Hematopoietic multipotent progenitor cell (in vitro differentiated cells): ENCODE results near the gene CHRNE. TPM values are rescaled to one million over a fixed set of nuclear protein-coding genes. Genes with fewer than 3 reads are reported as not detected.
"Not testable (repeated sequence)": the region's sequence is repeated elsewhere in the genome, so short reads cannot be mapped to it uniquely, and the experiment has no call there.

Source experiments
- DNase-seq, 3 donors: peaks; one replicate each; pipeline ENCODE4 v3.0.0-alpha.2; 2011 to 2015; ENCODE audit warnings: low read depth in 2 of 3, low spot score in 2 of 3
- total RNA-seq: library from RNA; depleted of rRNA; stranded (reverse); fragments of >200 nt; gene quantifications from one replicate; pipeline ENCODE4 v1.2.3, GENCODE V29; 2012

The CHRNE gene
- total RNA-seq, 1 donor: 5.4 TPM

- DNase-seq: peak; percentile 96 to 100 (median 99)
Observed at GRCh38 chr17:4939796-4940554, 37.1 kb upstream of the CHRNE start, which contains the start of the genes RNF167 and SLC25A11. TSS of gene RNF167 (plus strand) at chr17:4940268. CDS start at chr17:4940910, 642 bp downstream. TSS of gene SLC25A11 (minus strand) at chr17:4940046. CDS start at chr17:4939910, 136 bp downstream.

DNA sequence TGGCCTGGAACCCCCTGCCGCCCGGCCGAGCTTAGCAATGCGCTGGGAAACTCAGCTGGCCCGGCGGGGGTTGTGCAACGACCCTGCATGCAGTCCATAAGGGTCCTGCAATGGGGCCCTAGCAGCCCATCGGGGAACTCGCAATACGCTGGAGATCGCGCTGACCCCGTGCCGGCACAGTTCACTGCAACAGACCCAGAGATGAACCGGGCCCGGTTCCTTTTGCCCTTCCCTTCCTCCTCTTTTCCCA lies 36.6 kb upstream of the CHRNE start:
- DNase-seq: no peak

DNA sequence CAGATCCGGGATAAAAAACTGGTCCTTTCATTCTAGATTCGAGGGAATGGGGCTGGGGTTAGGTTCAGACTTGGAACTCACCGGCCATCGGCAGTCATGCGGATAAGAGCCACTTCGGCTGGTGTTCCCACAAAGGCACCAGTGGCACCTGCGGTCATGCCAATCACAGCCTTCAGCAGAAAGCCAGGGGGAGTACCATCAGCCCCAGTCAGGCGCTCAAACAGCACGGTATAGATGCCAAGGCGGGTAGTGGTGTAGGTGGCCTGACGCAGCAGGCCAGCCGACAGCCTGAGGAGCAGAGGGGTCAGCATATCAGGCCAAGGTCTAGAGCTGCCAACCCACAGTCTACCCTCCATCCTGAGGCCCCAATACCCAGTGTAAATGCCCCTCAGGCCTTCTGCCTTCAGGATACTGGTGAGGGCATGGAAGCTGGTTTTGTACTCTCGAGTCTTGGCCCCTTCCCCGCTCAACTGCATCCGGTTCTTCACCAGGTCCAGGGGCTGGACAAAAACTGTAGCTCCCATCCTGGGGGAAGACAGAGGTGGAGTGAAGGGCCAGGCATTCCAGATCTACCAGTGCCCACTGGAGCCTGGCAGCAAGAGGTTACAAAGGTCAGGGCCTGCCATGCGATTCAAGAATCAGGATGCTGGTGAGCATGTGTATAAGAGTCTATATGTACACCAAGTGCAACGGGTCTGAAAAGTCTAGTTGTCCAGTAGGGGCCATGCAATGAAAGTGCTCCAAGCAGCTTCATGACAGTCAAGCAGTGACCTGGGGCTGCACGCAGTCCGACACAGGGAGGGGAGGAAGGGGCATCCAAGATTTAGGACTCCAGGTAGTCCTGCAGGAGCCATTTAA lies 36.0 kb upstream of the CHRNE start:
- no peak for DNase-seq

- DNase-seq: no peak
Observed at GRCh38 chr17:4938069-4938491, 35.2 kb upstream of the CHRNE start.

DNA sequence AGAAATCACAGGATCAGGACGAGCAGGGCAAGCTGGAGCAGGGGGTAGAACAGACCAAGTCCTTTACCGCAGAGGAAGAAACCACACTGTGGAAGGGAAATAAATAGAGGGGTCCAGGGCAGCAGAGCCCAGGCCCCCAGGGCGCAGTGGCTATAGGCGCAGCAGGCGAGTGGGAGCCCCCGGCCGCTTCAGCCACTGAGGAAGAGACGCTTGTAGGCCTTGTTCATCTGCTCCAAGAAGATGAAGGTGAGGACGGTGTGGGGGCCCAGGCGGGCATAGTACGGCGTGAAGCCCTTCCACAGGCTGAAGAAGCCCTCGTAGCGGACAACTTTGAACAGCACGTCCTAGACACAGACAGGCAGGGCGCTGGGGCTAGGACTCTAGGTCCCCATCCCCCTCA lies 34.7 kb upstream of the CHRNE start:
- DNase-seq: no peak

- no peak for DNase-seq
Observed at GRCh38 chr17:4936436-4936835, 33.5 kb upstream of the CHRNE start.

DNA sequence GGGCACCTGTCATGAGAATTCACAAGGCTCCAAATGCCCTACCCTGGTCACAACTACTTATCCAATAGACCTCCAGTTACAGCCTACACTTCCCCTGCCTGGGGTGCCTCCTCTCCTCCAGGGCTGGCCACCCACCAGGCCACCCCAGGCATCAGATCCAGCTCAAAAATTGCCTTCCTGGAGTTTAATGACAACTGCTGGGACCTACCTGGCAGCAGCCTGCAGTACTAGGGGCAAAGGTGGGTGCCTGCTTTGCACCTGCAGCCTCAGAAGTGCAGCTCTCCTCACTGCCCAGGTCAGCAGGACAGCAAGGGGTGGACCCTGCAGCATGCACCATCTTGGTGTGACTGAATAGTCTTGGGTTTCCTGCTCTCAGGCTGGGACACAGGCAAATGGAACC lies 32.8 kb upstream of the CHRNE start:
- DNase-seq: no peak

DNA sequence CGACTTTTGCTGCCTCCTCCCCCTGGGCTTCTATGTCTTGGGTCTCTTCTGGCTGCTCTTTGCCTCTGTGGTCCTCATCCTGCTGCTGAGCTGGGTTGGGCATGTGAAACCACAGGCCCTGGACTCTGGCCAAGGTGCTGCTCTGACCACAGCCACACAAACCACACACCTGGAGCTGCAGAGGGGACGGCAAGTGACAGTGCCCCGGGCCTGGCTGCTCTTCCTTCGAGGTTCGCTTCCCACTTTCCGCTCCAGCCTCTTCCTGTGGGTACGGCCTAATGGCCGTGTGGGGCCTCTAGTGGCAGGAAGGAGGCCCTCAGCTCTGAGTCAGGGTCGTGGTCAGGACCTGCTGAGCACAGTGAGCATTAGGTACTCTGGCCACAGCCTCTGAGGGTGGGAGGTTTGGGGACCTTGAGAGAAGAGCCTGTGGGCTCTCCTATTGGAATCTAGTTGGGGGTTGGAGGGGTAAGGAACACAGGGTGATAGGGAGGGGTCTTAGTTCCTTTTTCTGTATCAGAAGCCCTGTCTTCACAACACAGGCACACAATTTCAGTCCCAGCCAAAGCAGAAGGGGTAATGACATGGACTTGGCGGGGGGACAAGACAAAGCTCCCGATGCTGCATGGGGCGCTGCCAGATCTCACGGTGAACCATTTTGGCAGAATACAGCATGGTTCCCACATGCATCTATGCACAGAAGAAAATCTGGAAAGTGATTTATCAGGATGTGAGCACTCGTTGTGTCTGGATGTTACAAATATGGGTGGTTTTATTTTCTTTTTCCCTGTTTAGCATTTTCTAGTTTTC lies 31.5 kb upstream of the CHRNE start:
- DNase-seq: peak in 2 of 3 donors; percentile 63 to 66

DNA sequence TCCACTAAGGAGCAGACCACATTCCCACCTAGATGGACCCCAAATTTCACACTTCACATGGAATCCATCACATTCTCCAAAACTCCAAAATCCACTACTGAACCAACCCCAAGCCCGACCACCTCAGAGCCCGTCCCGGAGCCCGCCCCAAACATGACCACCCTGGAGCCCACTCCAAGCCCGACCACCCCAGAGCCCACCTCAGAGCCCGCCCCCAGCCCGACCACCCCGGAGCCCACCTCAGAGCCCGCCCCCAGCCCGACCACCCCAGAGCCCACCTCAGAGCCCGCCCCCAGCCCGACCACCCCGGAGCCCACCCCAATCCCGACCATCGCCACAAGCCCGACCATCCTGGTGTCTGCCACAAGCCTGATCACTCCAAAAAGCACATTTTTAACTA lies 30.7 kb upstream of the CHRNE start:
- no peak for DNase-seq

DNA sequence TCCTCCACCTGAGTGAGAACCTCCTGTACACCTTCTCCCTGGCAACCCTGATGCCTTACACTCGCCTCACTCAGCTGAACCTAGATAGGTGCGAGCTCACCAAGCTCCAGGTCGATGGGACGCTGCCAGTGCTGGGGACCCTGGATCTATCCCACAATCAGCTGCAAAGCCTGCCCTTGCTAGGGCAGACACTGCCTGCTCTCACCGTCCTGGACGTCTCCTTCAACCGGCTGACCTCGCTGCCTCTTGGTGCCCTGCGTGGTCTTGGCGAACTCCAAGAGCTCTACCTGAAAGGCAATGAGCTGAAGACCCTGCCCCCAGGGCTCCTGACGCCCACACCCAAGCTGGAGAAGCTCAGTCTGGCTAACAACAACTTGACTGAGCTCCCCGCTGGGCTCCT lies 29.9 kb upstream of the CHRNE start:
- DNase-seq: no peak

GRCh38 chr17:4931963-4932362 lies 29.1 kb upstream of the CHRNE start, which contains the start of gene GP1BA:
TSS of gene GP1BA (plus strand) at chr17:4932277. CDS start at chr17:4932605, 328 bp downstream.
- peak in 2 of 3 donors; percentile 41 to 57 for DNase-seq

- no peak for DNase-seq
Observed at GRCh38 chr17:4928881-4929280, 26.0 kb upstream of the CHRNE start.

DNA sequence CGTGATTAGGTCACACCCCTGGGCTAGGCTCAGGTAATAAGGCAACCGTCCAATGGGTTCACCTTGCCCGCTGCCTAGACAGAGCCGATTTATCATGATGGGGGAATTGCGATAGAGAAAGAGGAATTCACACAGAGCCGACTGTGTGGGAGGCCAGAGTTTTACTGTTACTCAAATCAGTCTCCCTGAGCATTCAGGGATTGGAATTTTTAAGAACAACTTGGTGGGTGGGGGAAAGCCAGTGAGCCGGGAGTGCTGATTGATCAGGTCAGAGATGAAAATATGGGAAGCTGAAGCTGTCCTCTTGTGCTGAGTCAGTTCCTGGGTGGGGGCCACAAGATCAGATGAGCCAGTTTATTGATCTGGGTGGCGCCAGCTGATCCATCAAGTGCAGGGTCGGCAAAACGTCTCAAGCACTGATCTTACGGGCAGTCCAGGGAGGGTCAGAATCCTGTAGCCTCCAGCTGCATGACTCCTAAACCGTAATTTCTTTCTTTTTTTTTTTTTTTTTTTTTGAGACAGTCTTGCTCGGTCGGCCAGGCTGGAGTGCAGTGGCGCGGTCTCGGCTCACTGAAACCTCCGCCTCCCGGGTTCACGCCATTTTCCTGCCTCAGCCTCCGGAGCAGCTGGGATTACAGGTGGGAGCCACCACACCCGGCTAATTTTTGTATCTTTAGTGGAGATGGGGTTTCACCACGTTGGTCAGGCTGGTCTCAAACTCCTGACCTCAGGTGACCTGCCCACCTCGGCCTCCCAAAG lies 23.9 kb upstream of the CHRNE start:
- DNase-seq: not testable (repeated sequence)

GRCh38 chr17:4921320-4921719 lies 18.4 kb upstream of the CHRNE start:
- DNase-seq: no peak

GRCh38 chr17:4920351-4921048 lies 17.6 kb upstream of the CHRNE start:
- no peak for DNase-seq

DNA sequence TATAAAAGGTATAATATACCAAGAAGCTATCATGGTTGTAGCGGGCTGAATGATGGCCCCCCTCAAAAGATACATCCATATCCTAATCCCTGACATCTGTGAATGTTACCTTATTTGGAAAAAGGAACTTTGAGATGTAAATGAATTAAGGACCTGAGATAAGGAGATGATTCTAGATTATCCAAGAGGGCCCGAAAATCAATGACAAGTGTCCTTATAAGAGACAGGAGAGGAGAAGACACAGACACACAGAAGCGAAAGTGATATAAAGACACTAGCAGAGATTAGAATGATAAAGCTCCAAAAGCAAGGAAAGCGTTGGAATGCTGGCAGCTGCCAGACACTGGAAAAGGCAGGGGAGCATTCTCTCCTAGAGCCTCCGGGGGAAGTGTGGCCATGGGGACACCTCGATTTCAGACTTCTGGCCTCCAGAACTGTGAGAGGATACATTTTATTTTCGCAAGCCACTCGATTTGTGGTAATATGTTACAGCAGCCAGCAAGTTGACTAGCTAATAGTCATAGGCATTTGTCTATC lies 16.7 kb upstream of the CHRNE start:
- DNase-seq: no peak

DNA sequence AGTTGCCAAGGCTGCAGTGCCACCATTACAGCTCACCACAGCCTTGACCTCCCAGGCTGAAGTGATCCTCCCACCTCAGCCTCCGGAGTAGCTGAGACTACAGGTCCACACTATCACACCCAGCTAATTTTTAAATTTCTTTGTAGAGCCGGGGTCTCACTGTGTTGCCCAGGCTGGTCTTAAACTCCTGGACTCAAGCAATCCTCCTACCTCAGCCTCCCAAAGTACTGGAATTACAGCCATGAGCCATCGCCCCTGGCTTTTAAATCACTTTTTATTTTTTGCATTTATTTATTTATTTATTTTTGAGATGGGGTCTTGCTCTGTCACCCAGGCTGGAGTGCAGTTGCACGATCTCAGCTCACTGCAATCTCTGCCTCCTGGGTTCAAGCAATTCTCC lies 11.7 kb upstream of the CHRNE start:
- DNase-seq: not testable (repeated sequence)

DNA sequence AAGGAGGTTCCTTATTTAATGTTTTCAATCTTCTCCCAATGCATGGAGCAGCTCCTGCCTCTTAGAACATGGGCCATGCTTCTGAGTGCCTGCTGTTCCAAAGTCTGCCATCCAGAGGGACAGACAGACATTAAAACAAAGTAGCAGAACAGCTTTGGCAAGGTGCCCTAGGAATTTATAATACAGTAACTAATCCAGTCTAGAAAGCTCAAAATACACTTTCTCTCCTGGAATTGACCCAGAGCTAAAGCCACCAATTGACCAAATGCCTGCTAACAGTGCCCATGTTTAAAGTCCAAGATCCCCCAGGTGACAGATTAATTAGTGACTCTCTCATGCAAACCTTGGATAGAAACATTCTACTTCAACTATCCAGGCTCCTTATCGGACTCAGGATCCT lies 11.1 kb upstream of the CHRNE start:
- DNase-seq: no peak

- DNase-seq: peak in 2 of 3 donors; percentile 90 to 93
Observed at GRCh38 chr17:4908711-4909496, 6.0 kb upstream of the CHRNE start.
